ENCODE measurements around the gene NFE2.

DNA sequence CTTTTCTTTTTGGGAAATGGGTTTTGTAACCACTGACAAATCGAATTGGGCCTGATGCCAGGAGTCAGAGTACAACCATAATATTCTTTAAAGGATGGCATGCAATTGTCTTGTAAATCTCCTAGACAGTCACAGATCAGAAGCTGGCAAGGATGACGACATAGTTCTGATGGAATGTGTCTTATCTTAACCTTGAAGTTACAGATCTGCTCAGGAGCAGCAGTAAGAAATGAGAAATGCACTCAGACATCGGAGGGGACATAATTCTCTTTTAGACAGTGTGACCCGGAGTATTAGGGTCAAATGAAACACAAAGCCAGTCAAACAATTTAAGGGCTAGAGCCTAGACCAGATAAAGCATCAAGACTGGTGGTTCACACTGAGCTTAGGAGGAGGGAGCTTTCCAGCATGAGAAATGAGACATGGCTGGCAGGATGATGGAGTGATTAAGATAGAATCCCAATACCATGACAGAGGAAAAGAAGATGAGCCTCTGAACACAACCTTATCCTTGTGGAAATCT is 38.4 kb downstream of the NFE2 start:
- TF ChIP-seq CTCF (conservative IDR thresholded peaks at IDR 0.05 in 1 of 2, IDR thresholded peaks at IDR 0.05 in 1 of 2; ENCODE audit: extremely low read depth in 1 of 2, insufficient read depth in 1 of 2, low read depth in 1 of 2, low read length in 2 of 2) (no peak), EZH2 (IDR thresholded peaks at IDR 0.05; ENCODE audit: borderline replicate concordance, low read length) (no peak)

All from mammary epithelial cell (primary cell).